ENCODE measurements around the gene PSMD3.
"Not testable (repeated sequence)": the region's sequence is repeated elsewhere in the genome, so short reads cannot be mapped to it uniquely, and the experiment has no call there.

The PSMD3 gene

DNA sequence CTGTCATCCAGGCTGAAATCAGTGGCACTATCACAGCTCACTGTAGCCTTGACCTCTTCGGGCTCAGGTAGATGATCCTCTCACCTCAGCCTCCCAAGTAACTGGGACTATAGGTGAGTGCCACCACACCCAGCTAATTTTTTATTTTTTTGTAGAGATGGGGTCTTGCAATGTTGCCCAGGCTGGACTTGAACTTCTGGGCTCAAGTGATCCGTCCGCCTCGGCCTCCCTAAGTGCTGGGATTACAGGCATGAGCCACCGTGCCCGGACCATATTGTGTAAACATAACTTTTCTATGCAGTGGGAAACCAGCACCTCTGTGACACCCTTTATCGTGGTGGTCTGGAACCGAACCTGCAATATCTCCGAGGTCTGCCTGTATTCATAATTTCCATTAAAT, 23.5 kb downstream of the PSMD3 start:
- no peak for TF ChIP-seq CTCF (IDR thresholded peaks at IDR 0.05; ENCODE audit: control insufficient read depth, insufficient read depth, low read depth, low read length, missing control alignments)
- no peak for DNase-seq (ENCODE audit: low read depth)
- H3K4me3 ChIP-seq (ENCODE audit: control insufficient read depth, low read depth, low read length): no peak overlapping the region

DNA sequence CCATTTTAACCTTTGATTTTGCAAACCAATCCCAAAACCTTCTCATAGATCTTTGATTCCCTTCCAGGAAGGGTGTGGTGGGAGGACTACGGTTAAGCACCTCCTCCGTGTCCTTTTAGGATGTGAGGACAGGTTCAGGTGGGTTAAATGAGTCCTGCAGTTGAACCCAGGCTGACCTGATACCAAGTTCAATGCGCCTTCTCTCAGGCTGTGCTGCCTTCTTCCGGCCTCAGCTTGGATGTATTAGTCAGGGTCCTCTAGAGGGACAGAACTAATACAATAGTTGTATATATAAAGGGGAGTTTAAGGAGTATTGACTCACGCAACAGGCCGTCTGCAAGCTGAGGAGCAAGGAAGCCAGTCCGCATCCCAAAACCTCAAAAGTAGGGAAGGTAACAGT, 24.1 kb downstream of the PSMD3 start:
- no peak overlapping the region for H3K4me3 ChIP-seq (ENCODE audit: control insufficient read depth, low read depth, low read length)
- no peak for TF ChIP-seq CTCF (IDR thresholded peaks at IDR 0.05; ENCODE audit: control insufficient read depth, insufficient read depth, low read depth, low read length, missing control alignments)
- no peak for DNase-seq (ENCODE audit: low read depth)

DNA sequence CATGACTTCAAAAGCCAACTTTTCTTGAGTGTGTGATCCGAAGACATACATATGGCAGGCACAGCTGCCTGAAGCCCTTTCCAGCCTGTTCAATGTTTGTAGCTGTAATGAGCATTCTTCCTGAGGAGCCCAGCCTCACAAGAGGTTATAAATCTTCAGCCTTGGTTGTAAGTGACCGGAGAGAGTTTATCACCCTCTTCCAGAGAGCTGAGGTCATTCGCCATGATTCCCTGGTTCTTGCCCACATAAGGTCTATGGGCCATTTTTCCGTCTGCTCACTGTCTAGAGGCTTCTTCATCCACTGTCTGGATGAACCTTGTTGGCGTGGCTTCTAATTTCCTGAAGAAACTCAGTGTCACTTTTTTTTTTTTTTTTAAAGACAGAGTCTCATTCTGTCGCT, 24.9 kb downstream of the PSMD3 start:
- DNase-seq (ENCODE audit: low read depth): no peak
- no peak for TF ChIP-seq CTCF (IDR thresholded peaks at IDR 0.05; ENCODE audit: control insufficient read depth, insufficient read depth, low read depth, low read length, missing control alignments)
- H3K4me3 ChIP-seq (ENCODE audit: control insufficient read depth, low read depth, low read length): no peak overlapping the region

DNA sequence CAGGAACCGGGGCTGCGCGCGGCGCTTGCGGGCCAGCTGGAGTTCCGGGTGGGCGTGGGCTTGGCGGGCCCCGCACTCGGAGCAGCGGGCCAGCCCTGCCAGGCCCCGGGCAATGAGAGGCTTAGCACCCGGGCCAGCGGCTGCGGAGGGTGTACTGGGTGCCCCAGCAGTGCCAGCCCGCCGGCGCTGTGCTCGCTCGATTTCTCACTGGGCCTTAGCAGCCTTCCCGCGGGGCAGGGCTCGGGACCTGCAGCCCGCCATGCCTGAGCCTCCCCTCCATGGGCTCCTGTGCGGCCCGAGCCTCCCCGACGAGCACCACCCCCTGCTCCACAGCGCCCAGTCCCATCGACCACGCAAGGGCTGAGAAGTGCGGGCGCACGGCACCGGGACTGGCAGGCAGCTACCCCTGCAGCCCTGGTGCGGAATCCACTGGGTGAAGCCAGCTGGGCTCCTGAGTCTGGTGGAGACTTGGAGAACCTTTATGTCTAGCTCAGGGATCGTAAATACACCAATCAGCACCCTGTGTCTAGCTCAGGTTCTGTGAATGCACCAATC, 30.4 kb downstream of the PSMD3 start:
- H3K4me3 ChIP-seq (ENCODE audit: control insufficient read depth, low read depth, low read length); DNase-seq (ENCODE audit: low read depth): not testable (repeated sequence)

GRCh38 chr17:40012017-40012647, 31.5 kb downstream of the PSMD3 start:
- not testable (repeated sequence) for H3K4me3 ChIP-seq (ENCODE audit: control insufficient read depth, low read depth, low read length); DNase-seq (ENCODE audit: low read depth)

DNA sequence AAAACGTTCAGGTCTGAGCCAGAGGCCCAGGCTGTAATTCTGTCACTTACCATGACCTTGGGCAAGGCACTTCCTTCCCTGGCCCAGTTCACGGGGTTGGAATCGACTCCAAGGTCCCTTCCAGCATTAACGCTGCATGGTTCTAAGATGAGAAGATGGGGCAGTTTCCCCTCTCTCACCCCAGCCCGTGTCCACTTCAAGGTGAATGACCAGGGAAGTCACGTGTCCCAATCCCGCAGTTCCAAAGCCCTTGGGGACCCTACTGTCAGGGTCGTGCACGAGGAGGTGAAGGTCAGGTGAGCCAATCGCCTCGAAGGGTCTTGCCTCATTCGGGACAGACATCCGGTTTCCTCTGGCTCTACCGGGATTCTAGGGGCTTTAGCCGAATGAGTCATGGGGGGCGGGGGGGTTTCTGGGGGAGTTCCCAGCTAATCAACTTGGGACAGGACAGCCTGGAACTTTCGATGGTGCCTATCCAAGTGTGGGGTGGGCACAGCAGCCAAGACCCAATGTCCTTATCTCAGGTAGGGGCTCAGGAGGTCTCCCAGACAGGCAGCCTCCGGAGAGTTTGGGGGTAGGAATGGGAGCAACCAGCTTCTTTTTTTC, 33.9 kb downstream of the PSMD3 start:
- DNase-seq (ENCODE audit: low read depth): no peak
- no peak for TF ChIP-seq CTCF (IDR thresholded peaks at IDR 0.05; ENCODE audit: control insufficient read depth, insufficient read depth, low read depth, low read length, missing control alignments)
- H3K4me3 ChIP-seq (ENCODE audit: control insufficient read depth, low read depth, low read length): no peak overlapping the region

DNA sequence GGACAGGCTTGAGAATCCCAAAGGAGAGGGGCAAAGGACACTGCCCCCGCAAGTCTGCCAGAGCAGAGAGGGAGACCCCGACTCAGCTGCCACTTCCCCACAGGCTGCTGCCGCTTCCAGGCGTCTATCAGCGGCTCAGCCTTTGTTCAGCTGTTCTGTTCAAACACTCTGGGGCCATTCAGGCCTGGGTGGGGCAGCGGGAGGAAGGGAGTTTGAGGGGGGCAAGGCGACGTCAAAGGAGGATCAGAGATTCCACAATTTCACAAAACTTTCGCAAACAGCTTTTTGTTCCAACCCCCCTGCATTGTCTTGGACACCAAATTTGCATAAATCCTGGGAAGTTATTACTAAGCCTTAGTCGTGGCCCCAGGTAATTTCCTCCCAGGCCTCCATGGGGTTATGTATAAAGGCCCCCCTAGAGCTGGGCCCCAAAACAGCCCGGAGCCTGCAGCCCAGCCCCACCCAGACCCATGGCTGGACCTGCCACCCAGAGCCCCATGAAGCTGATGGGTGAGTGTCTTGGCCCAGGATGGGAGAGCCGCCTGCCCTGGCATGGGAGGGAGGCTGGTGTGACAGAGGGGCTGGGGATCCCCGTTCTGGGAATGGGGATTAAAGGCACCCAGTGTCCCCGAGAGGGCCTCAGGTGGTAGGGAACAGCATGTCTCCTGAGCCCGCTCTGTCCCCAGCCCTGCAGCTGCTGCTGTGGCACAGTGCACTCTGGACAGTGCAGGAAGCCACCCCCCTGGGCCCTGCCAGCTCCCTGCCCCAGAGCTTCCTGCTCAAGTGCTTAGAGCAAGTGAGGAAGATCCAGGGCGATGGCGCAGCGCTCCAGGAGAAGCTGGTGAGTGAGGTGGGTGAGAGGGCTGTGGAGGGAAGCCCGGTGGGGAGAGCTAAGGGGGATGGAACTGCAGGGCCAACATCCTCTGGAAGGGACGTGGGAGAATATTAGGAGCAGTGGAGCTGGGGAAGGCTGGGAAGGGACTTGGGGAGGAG, 34.7 kb downstream of the PSMD3 start, which contains the start of gene CSF3:
CSF3 (plus strand) TSS at position 436 of the 993 bp plus-strand sequence; CDS start at position 471, 35 bp downstream.
- no peak for DNase-seq (ENCODE audit: low read depth)
- no peak for TF ChIP-seq CTCF (IDR thresholded peaks at IDR 0.05; ENCODE audit: control insufficient read depth, insufficient read depth, low read depth, low read length, missing control alignments)
- no peak within 1 kb of the TSS for H3K4me3 ChIP-seq (ENCODE audit: control insufficient read depth, low read depth, low read length)

Measured in AG09309 (cell line).